K562 (cell line): ENCODE data around the gene RBM20. TPM values are rescaled to one million over a fixed set of nuclear protein-coding genes. Genes with fewer than 3 reads are reported as not detected.

ENCODE experiments used
- BCOR ChIP-seq: fragments of 450-650 bp; IDR thresholded peaks from 2 replicates; pipeline ENCODE4 v1.6.1; 2016
- CHD2 ChIP-seq: IDR thresholded peaks from 2 replicates; pipeline ENCODE4 v1.6.1; 2011; ENCODE audit warnings: low read depth, low read length
- ELF1 ChIP-seq: fragments of 200-800 bp; sonication (Bioruptor generic); IDR thresholded peaks from 2 replicates; pipeline ENCODE4 v1.6.1; 2016; ENCODE audit warnings: missing genetic modification characterization, missing compliant biosample characterization
- HDAC6 ChIP-seq: IDR thresholded peaks from 2 replicates; pipeline ENCODE4 v1.6.1; 2012; ENCODE audit warnings: low read depth, mild to moderate bottlenecking, control low read depth, inconsistent platforms, low read length, moderate library complexity
- JUND ChIP-seq, 2 experiments: IDR thresholded peaks; 2 replicates in 1 of 2; 3 replicates in 1 of 2; pipeline ENCODE4 v1.6.1; 2011; ENCODE audit warnings: borderline replicate concordance in 2 of 2, low read depth in 2 of 2, low read length in 2 of 2, improper control_type of control experiment in 1 of 2, missing biosample characterization in 1 of 2, missing genetic modification characterization in 1 of 2, missing genetic modification reagents in 1 of 2
- KHSRP ChIP-seq: fragments of 450-650 bp; IDR thresholded peaks from 2 replicates; pipeline ENCODE4 v1.6.1; 2017
- MECOM ChIP-seq: fragments of 250-450 bp; sonication (Bioruptor Pico); IDR thresholded peaks from 2 replicates; pipeline ENCODE4 v1.8.0; 2022; ENCODE audit warnings: inconsistent platforms
- TEAD4 ChIP-seq, 2 experiments: sonication (generic) in 1 of 2; formaldehyde crosslinking in 1 of 2; IDR thresholded peaks; 2 replicates each; pipeline versions ENCODE4 v1.6.1 to v1.8.0; 2012 to 2022; ENCODE audit warnings: borderline replicate concordance in 1 of 2, inconsistent platforms in 1 of 2, low read length in 1 of 2, mild to moderate bottlenecking in 1 of 2, missing genetic modification reagents in 1 of 2
- ZBTB17 ChIP-seq: fragments of 450-650 bp; formaldehyde crosslinking; IDR thresholded peaks from 2 replicates; pipeline ENCODE4 v1.4.0; 2020; ENCODE audit warnings: mild to moderate bottlenecking
- ZNF124 ChIP-seq: sonication (generic); formaldehyde crosslinking; IDR thresholded peaks from 2 replicates; pipeline ENCODE4 v1.8.1; 2022; ENCODE audit warnings: missing genetic modification reagents
- ZNF217 ChIP-seq: sonication (generic); formaldehyde crosslinking; IDR thresholded peaks from 2 replicates; pipeline ENCODE4 v1.8.0; 2022; ENCODE audit warnings: mild to moderate bottlenecking, missing genetic modification reagents
- ZNF699 ChIP-seq: fragments of 250-450 bp; sonication (Bioruptor Pico); IDR thresholded peaks from 2 replicates; pipeline ENCODE4 v1.8.0; 2021; ENCODE audit warnings: mild to moderate bottlenecking, moderate library complexity; ENCODE audit not compliant: insufficient replicate concordance
- ZNF766 ChIP-seq: fragments of 200-800 bp; sonication (Bioruptor generic); conservative IDR thresholded peaks from 2 replicates; pipeline ENCODE4 v1.6.1; 2016; ENCODE audit warnings: missing genetic modification characterization, missing compliant biosample characterization
- polyA plus RNA-seq, 8 experiments: library from polyadenylated mRNA; depleted of rRNA in 4 of 8; stranded (reverse) in 5 of 8; unstranded in 3 of 8; fragments of >200 nt; fragmentation: Nextera tagmentation in 2 of 8; fragmentation: Illumina TruSeq in 1 of 8; extraction: Ambion mirVana in 2 of 8; extraction: Trizol in 1 of 8; gene quantifications; 2 replicates each; pipeline versions ENCODE4 v1.2.1 to v1.2.3, GENCODE V29; 2011 to 2014; ENCODE audit warnings: inconsistent platforms in 1 of 8, missing spikeins in 1 of 8
- total RNA-seq, 7 experiments: library from RNA; depleted of rRNA in 6 of 7; stranded (reverse); fragments of >200 nt in 6 of 7; fragmentation: Illumina TruSeq in 2 of 7; extraction: Trizol in 2 of 7; gene quantifications; 2 replicates each; pipeline versions ENCODE4 v1.2.1 to v1.2.3, GENCODE V29; 2011 to 2021; ENCODE audit warnings: low replicate concordance in 1 of 7
- TF ChIP-seq, protein P1 (sequence below): fragments of 250-450 bp; sonication (Bioruptor Pico); IDR thresholded peaks from 2 replicates; pipeline ENCODE4 v1.5.0; 2021; ENCODE audit warnings: mild to moderate bottlenecking, borderline replicate concordance
- TF ChIP-seq, protein P2 (sequence below): fragments of 450-650 bp; IDR thresholded peaks from 2 replicates; pipeline ENCODE4 v1.7.1; 2018; ENCODE audit warnings: mild to moderate bottlenecking, low read depth; ENCODE audit not compliant: partially characterized antibody
- TF ChIP-seq, protein P3 (sequence below), 3 experiments: fragments of 200-800 bp in 1 of 3; fragments of 250-450 bp in 1 of 3; fragments of 450-650 bp in 1 of 3; sonication (Bioruptor Pico) in 1 of 3; sonication (Bioruptor generic) in 1 of 3; formaldehyde crosslinking in 1 of 3; IDR thresholded peaks; 2 replicates each; pipeline versions ENCODE4 v1.6.1 to v1.8.0; 2016 to 2022; ENCODE audit warnings: mild to moderate bottlenecking in 2 of 3, missing genetic modification characterization in 2 of 3, missing compliant biosample characterization in 1 of 3, moderate library complexity in 1 of 3

The RBM20 gene
- total and polyA plus RNA-seq, 9 of the 15 experiments (the other 6 are each of a cell fraction or from before 2014, with no cell fraction given), result 0.63 to 5.7 (median 3.2) TPM

DNA sequence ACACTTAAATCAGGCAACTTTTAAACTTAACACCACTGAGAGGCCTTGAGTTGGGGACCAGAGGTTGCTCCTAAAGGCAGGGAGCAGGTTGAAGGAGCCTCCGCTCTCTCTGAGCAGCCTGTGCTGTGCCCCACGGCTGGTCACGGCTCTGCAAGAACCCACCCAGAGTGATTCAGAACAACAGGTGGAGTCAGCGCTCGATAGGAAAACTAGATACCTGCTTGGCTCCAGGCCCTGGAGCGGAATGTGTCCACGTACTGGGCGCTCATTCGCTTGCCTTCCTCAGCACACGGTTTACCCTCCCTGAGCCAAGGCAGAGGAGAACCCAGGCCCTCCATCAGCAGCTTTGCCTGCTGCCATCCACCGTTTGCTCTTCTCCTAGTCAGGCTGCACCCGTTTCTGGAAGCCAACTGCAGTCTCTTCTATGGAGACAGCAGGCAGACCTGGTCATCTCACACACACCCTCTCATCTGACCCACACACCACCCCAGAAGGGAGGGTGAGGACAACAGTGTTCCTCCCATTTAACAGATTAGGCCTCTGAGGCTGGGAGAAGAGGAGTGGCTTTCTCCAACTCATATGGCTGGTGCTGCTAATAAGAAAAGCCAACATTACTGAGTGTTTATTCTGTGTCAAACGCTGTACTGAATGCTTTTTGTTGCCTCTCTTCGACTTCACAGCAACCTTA, 189.9 kb downstream of the RBM20 start (continued):
- TF ChIP-seq, protein P1, sequence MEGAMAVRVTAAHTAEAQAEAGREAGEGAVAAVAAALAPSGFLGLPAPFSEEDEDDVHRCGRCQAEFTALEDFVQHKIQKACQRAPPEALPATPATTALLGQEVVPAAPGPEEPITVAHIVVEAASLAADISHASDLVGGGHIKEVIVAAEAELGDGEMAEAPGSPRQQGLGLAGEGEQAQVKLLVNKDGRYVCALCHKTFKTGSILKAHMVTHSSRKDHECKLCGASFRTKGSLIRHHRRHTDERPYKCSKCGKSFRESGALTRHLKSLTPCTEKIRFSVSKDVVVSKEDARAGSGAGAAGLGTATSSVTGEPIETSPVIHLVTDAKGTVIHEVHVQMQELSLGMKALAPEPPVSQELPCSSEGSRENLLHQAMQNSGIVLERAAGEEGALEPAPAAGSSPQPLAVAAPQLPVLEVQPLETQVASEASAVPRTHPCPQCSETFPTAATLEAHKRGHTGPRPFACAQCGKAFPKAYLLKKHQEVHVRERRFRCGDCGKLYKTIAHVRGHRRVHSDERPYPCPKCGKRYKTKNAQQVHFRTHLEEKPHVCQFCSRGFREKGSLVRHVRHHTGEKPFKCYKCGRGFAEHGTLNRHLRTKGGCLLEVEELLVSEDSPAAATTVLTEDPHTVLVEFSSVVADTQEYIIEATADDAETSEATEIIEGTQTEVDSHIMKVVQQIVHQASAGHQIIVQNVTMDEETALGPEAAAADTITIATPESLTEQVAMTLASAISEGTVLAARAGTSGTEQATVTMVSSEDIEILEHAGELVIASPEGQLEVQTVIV (CRISPR knock-in tag), result no peak
- TF ChIP-seq ZNF124 (CRISPR knock-in tag) (no peak), ZBTB17 (no peak), ZNF217 (CRISPR knock-in tag) (no peak), KHSRP (no peak), ZNF699 (CRISPR knock-in tag) (no peak), MECOM (CRISPR knock-in tag) (no peak), HDAC6 (no peak), CHD2 (no peak), TEAD4 (IDR thresholded peaks at IDR 0.05; ENCODE audit: low read length) (no peak), TEAD4 (CRISPR knock-in tag; IDR thresholded peaks at IDR 0.05; ENCODE audit: borderline replicate concordance) (no peak), ZNF766 (CRISPR knock-in tag) (no peak), ELF1 (tag) (no peak), JUND (IDR thresholded peaks at IDR 0.05; ENCODE audit: borderline replicate concordance, low read depth, low read length) (no peak), JUND (tag; IDR thresholded peaks at IDR 0.05; ENCODE audit: borderline replicate concordance, low read depth, low read length) (no peak), BCOR (peak; percentile 50; the same call in 1 of the 2 replicates)
- TF ChIP-seq, protein P2, sequence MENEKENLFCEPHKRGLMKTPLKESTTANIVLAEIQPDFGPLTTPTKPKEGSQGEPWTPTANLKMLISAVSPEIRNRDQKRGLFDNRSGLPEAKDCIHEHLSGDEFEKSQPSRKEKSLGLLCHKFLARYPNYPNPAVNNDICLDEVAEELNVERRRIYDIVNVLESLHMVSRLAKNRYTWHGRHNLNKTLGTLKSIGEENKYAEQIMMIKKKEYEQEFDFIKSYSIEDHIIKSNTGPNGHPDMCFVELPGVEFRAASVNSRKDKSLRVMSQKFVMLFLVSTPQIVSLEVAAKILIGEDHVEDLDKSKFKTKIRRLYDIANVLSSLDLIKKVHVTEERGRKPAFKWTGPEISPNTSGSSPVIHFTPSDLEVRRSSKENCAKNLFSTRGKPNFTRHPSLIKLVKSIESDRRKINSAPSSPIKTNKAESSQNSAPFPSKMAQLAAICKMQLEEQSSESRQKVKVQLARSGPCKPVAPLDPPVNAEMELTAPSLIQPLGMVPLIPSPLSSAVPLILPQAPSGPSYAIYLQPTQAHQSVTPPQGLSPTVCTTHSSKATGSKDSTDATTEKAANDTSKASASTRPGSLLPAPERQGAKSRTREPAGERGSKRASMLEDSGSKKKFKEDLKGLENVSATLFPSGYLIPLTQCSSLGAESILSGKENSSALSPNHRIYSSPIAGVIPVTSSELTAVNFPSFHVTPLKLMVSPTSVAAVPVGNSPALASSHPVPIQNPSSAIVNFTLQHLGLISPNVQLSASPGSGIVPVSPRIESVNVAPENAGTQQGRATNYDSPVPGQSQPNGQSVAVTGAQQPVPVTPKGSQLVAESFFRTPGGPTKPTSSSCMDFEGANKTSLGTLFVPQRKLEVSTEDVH, result no peak
- TF ChIP-seq, protein P3, sequence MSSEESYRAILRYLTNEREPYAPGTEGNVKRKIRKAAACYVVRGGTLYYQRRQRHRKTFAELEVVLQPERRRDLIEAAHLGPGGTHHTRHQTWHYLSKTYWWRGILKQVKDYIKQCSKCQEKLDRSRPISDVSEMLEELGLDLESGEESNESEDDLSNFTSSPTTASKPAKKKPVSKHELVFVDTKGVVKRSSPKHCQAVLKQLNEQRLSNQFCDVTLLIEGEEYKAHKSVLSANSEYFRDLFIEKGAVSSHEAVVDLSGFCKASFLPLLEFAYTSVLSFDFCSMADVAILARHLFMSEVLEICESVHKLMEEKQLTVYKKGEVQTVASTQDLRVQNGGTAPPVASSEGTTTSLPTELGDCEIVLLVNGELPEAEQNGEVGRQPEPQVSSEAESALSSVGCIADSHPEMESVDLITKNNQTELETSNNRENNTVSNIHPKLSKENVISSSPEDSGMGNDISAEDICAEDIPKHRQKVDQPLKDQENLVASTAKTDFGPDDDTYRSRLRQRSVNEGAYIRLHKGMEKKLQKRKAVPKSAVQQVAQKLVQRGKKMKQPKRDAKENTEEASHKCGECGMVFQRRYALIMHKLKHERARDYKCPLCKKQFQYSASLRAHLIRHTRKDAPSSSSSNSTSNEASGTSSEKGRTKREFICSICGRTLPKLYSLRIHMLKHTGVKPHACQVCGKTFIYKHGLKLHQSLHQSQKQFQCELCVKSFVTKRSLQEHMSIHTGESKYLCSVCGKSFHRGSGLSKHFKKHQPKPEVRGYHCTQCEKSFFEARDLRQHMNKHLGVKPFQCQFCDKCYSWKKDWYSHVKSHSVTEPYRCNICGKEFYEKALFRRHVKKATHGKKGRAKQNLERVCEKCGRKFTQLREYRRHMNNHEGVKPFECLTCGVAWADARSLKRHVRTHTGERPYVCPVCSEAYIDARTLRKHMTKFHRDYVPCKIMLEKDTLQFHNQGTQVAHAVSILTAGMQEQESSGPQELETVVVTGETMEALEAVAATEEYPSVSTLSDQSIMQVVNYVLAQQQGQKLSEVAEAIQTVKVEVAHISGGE (CRISPR knock-in tag; IDR thresholded peaks at IDR 0.05), result no peak
